Measurements from ENCODE around the gene LSM5. TPM values are rescaled to one million over a fixed set of nuclear protein-coding genes. Genes with fewer than 3 reads are reported as not detected.

Gene LSM5
- total RNA-seq, result 100 to 1,000 TPM; 130 to 133 TPM
- polyA plus RNA-seq, result 115 TPM

GRCh38 chr7:32490127-32490796, at the start of gene LSM5:
TSS of gene LSM5 (minus strand) at chr7:32490380. CDS start at chr7:32490365, 15 bp downstream.
- peak within 1 kb of the TSS; percentile 86 to 98 (median 92) for H3K27ac Mint-ChIP-seq
- H3K9me3 Mint-ChIP-seq, result no peaks in the 10 kb centered on the region
- H3K27me3 ChIP-seq (ENCODE audit: insufficient read depth, low read length, poor library complexity, severe bottlenecking), result no peaks in the 10 kb centered on the region
- no peaks in the 10 kb centered on the region for H3K27me3 Mint-ChIP-seq
- H3K36me3 ChIP-seq (ENCODE audit: insufficient read depth, low read length), result no peaks in the 10 kb centered on the region
- H3K4me1 Mint-ChIP-seq, result peaks cover 24 to 39% (median 36%) of the 10 kb centered on the region in 3 donors
- H3K4me1 ChIP-seq (ENCODE audit: insufficient read depth, low read length), result peaks cover 14% of the 10 kb centered on the region
- H3K9me3 ChIP-seq (ENCODE audit: low read length), result no peaks in the 10 kb centered on the region
- H3K4me3 Mint-ChIP-seq, result peak within 1 kb of the TSS; percentile 81 to 96 (median 90)
- peak; percentile 82 to 93 (median 85) for DNase-seq
- CTCF ChIA-PET, result interaction anchor here (1.0 to 1.1 kb wide), 2 partner anchors 75 to 84 kb away, joined by 3 to 5 read pairs; no protein-coding TSS in a partner anchor
- H3K27ac ChIP-seq (ENCODE audit: low read depth, low read length), result peak within 1 kb of the TSS; percentile 87
- POLR2A ChIA-PET, result interaction anchor here (1.7 to 1.8 kb wide), 2 partner anchors 401 to 572 kb away, joined by 4 to 9 read pairs; partner anchors contain the start of genes KBTBD2 and NT5C3A
- H3K36me3 Mint-ChIP-seq, result peaks cover 0 to 37% (median 11%) of the 10 kb centered on the region in 3 donors
- peak within 1 kb of the TSS; percentile 86 for H3K4me3 ChIP-seq (ENCODE audit: low read length)

GRCh38 chr7:32539366-32539765, 49.2 kb upstream of the LSM5 start:
- no peak for DNase-seq
- ChIA-PET CTCF (no interaction called here), POLR2A (no interaction called here)
- peaks cover 0 to 2% of the 10 kb centered on the region in 2 donors for H3K27me3 Mint-ChIP-seq
- no peaks in the 10 kb centered on the region for H3K9me3 Mint-ChIP-seq
- Histone ChIP-seq H3K36me3 (ENCODE audit: insufficient read depth, low read length) (no peaks in the 10 kb centered on the region), H3K9me3 (ENCODE audit: low read length) (no peaks in the 10 kb centered on the region), H3K4me1 (ENCODE audit: insufficient read depth, low read length) (no peaks in the 10 kb centered on the region), H3K4me3 (ENCODE audit: low read length) (no peak overlapping the region), H3K27ac (ENCODE audit: low read depth, low read length) (no peak overlapping the region), H3K27me3 (ENCODE audit: insufficient read depth, low read length, poor library complexity, severe bottlenecking) (no peaks in the 10 kb centered on the region)
- H3K36me3 Mint-ChIP-seq, result peaks cover 0 to 15% (median 6%) of the 10 kb centered on the region in 3 donors
- H3K4me3 Mint-ChIP-seq, result no peak overlapping the region
- H3K27ac Mint-ChIP-seq, result peak overlapping the region in 1 of 8 donors; percentile 56
- H3K4me1 Mint-ChIP-seq, result peaks cover 27 to 71% (median 38%) of the 10 kb centered on the region in 3 donors

GRCh38 chr7:32537760-32538159, 47.6 kb upstream of the LSM5 start:
- DNase-seq, result no peak
- H3K36me3 Mint-ChIP-seq, result peaks cover 0 to 5% (median 4%) of the 10 kb centered on the region in 3 donors
- H3K4me3 Mint-ChIP-seq, result no peak overlapping the region
- H3K27ac ChIP-seq (ENCODE audit: low read depth, low read length), result no peak overlapping the region
- ChIA-PET CTCF (no interaction called here), POLR2A (no interaction called here)
- no peaks in the 10 kb centered on the region for H3K9me3 Mint-ChIP-seq
- H3K4me3 ChIP-seq (ENCODE audit: low read length), result no peak overlapping the region
- peak overlapping the region in 1 of 8 donors; percentile 69 for H3K27ac Mint-ChIP-seq
- H3K4me1 ChIP-seq (ENCODE audit: insufficient read depth, low read length), result no peaks in the 10 kb centered on the region
- no peaks in the 10 kb centered on the region for H3K9me3 ChIP-seq (ENCODE audit: low read length)
- no peaks in the 10 kb centered on the region for H3K36me3 ChIP-seq (ENCODE audit: insufficient read depth, low read length)
- H3K4me1 Mint-ChIP-seq, result peaks cover 30 to 71% (median 44%) of the 10 kb centered on the region in 3 donors
- H3K27me3 Mint-ChIP-seq, result peaks cover 0 to 2% of the 10 kb centered on the region in 2 donors
- H3K27me3 ChIP-seq (ENCODE audit: insufficient read depth, low read length, poor library complexity, severe bottlenecking), result no peaks in the 10 kb centered on the region

GRCh38 chr7:32536585-32536984, 46.4 kb upstream of the LSM5 start:
- Mint-ChIP-seq H3K27ac (no peak overlapping the region), H3K9me3 (no peaks in the 10 kb centered on the region), H3K4me1 (peaks cover 33 to 82% (median 54%) of the 10 kb centered on the region in 3 donors), H3K36me3 (peaks cover 0 to 11% (median 5%) of the 10 kb centered on the region in 3 donors), H3K27me3 (peaks cover 0 to 2% of the 10 kb centered on the region in 2 donors), H3K4me3 (no peak overlapping the region)
- Histone ChIP-seq H3K27ac (ENCODE audit: low read depth, low read length) (no peak overlapping the region), H3K4me1 (ENCODE audit: insufficient read depth, low read length) (no peaks in the 10 kb centered on the region), H3K4me3 (ENCODE audit: low read length) (no peak overlapping the region), H3K9me3 (ENCODE audit: low read length) (no peaks in the 10 kb centered on the region), H3K36me3 (ENCODE audit: insufficient read depth, low read length) (no peaks in the 10 kb centered on the region), H3K27me3 (ENCODE audit: insufficient read depth, low read length, poor library complexity, severe bottlenecking) (no peaks in the 10 kb centered on the region)
- ChIA-PET CTCF (no interaction called here), POLR2A (no interaction called here)
- DNase-seq, result no peak

- H3K36me3 Mint-ChIP-seq, result peaks cover 0 to 13% (median 5%) of the 10 kb centered on the region in 3 donors
- H3K36me3 ChIP-seq (ENCODE audit: insufficient read depth, low read length), result no peaks in the 10 kb centered on the region
- no peak overlapping the region for H3K4me3 Mint-ChIP-seq
- DNase-seq, result no peak
- CTCF ChIA-PET, result no interaction called here
- POLR2A ChIA-PET, result no interaction called here
- H3K4me1 Mint-ChIP-seq, result peaks cover 33 to 79% (median 54%) of the 10 kb centered on the region in 3 donors
- H3K27ac ChIP-seq (ENCODE audit: low read depth, low read length), result no peak overlapping the region
- H3K27me3 ChIP-seq (ENCODE audit: insufficient read depth, low read length, poor library complexity, severe bottlenecking), result no peaks in the 10 kb centered on the region
- H3K9me3 ChIP-seq (ENCODE audit: low read length), result no peaks in the 10 kb centered on the region
- peaks cover 0 to 2% of the 10 kb centered on the region in 2 donors for H3K27me3 Mint-ChIP-seq
- no peaks in the 10 kb centered on the region for H3K4me1 ChIP-seq (ENCODE audit: insufficient read depth, low read length)
- H3K9me3 Mint-ChIP-seq, result no peaks in the 10 kb centered on the region
- H3K27ac Mint-ChIP-seq, result peak overlapping the region in 2 of 8 donors; percentile 41 to 65
- H3K4me3 ChIP-seq (ENCODE audit: low read length), result no peak overlapping the region
These were observed 45.8 kb upstream of the LSM5 start for GRCh38 chr7:32536016-32536415.

- POLR2A ChIA-PET, result interaction anchor here (1.2 kb wide), 1 partner anchor 10 kb away, joined by 3 read pairs; no protein-coding TSS in a partner anchor
- peak overlapping the region in 1 of 8 donors; percentile 29 for H3K27ac Mint-ChIP-seq
- CTCF ChIA-PET, result no interaction called here
- H3K36me3 ChIP-seq (ENCODE audit: insufficient read depth, low read length), result no peaks in the 10 kb centered on the region
- peaks cover 30 to 75% (median 52%) of the 10 kb centered on the region in 3 donors for H3K4me1 Mint-ChIP-seq
- H3K9me3 ChIP-seq (ENCODE audit: low read length), result no peaks in the 10 kb centered on the region
- H3K27me3 Mint-ChIP-seq, result peaks cover 0 to 2% of the 10 kb centered on the region in 2 donors
- no peak for DNase-seq
- H3K27ac ChIP-seq (ENCODE audit: low read depth, low read length), result no peak overlapping the region
- H3K4me3 Mint-ChIP-seq, result no peak overlapping the region
- peaks cover 0 to 16% (median 5%) of the 10 kb centered on the region in 3 donors for H3K36me3 Mint-ChIP-seq
- H3K4me1 ChIP-seq (ENCODE audit: insufficient read depth, low read length), result no peaks in the 10 kb centered on the region
- H3K9me3 Mint-ChIP-seq, result no peaks in the 10 kb centered on the region
- no peak overlapping the region for H3K4me3 ChIP-seq (ENCODE audit: low read length)
- no peaks in the 10 kb centered on the region for H3K27me3 ChIP-seq (ENCODE audit: insufficient read depth, low read length, poor library complexity, severe bottlenecking)
These were observed 45.1 kb upstream of the LSM5 start for GRCh38 chr7:32535162-32535702.

GRCh38 chr7:32533276-32534029, 43.3 kb upstream of the LSM5 start:
- CTCF ChIA-PET, result no interaction called here
- Mint-ChIP-seq H3K4me1 (peaks cover 25 to 67% (median 47%) of the 10 kb centered on the region in 3 donors), H3K36me3 (peaks cover 0 to 16% (median 3%) of the 10 kb centered on the region in 3 donors), H3K27ac (peak overlapping the region in 6 of 8 donors; percentile 45 to 73 (median 64)), H3K27me3 (peaks cover 0 to 2% of the 10 kb centered on the region in 2 donors), H3K9me3 (no peaks in the 10 kb centered on the region), H3K4me3 (no peak overlapping the region)
- H3K4me1 ChIP-seq (ENCODE audit: insufficient read depth, low read length), result no peaks in the 10 kb centered on the region
- no peak for DNase-seq
- H3K27me3 ChIP-seq (ENCODE audit: insufficient read depth, low read length, poor library complexity, severe bottlenecking), result no peaks in the 10 kb centered on the region
- H3K9me3 ChIP-seq (ENCODE audit: low read length), result no peaks in the 10 kb centered on the region
- no peak overlapping the region for H3K27ac ChIP-seq (ENCODE audit: low read depth, low read length)
- H3K36me3 ChIP-seq (ENCODE audit: insufficient read depth, low read length), result no peaks in the 10 kb centered on the region
- no peak overlapping the region for H3K4me3 ChIP-seq (ENCODE audit: low read length)
- POLR2A ChIA-PET, result no interaction called here
